ENCODE data around the gene DDA1.

DDA1 gene

DNA sequence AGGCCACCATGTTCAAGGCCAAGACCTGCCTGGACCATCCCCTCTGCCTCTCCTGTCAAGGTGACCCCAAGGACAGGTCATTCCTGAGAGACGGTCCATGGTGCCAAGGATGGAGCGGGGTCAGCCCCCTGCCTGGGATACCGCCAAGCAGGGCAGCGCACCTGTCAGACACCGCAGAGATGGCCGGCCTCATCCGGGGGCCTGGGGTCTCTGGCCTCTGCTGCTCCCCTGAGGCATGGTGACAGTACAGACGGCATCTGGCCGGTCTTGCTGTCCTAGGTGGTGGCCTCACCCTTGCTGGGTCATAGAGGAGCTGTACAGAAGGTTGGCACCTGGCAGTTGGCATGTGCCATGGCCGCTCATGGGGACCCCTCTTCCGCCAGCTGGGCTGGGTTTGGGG is 11.1 kb downstream of the DDA1 start:
- no peak overlapping the region for H3K4me3 ChIP-seq (ENCODE audit: low read length)
- no peak overlapping the region for H3K4me2 ChIP-seq (ENCODE audit: low read length)
- H3K9me3 ChIP-seq (replicated peaks; ENCODE audit: low read length), result no peaks in the 10 kb centered on the region
- peaks cover 40% of the 10 kb centered on the region for H3K36me3 ChIP-seq (ENCODE audit: insufficient read depth, low read length)
- no peaks in the 10 kb centered on the region for H3K4me1 ChIP-seq (ENCODE audit: control insufficient read depth, insufficient read depth, low read length)
- no peaks in the 10 kb centered on the region for H3K27me3 ChIP-seq (ENCODE audit: control insufficient read depth, insufficient read depth, low read length)
- no peak overlapping the region for H3K9ac ChIP-seq (ENCODE audit: low read depth, low read length)

DNA sequence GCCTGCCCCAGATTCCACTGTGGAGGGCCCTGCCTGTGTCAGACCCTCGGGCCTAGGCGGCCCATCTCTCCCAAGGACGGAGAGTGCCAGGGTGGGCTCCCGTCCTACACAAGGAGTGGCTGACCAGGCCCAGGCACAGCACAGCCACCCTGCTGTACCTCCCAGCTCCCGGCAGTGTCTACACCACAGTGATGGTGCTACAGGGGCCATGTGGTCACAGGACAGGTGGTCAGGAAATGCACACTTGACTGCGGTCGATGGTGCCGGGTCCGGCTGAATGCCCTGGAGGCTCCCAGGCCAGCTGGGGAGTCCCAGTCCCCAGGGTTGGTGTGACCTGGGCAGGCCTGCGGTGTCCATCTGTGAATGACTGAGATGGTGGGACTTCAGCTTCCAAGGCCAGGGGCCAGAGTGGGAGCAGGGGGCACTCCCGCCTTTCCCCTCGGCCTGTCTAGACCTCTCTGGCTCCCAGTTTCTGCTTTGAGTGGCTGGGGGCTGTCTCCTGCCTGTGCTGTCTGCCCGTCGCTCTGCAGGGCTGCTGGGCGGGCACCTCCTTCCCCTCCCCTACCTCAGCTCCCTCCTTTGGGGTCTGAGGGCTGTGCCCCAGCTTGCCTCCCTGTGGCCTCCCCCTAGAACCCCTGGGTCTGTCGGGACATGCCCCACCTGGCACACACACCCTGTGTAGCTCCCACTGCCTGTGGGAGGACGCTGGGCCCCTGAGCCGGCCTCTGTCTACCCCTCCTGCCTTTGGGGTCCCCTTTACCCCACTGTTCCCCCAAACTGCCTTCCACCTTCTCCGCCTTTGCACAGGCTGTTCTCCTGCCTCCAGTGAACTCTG is 12.5 kb downstream of the DDA1 start:
- H3K27me3 ChIP-seq (ENCODE audit: control insufficient read depth, insufficient read depth, low read length), result no peaks in the 10 kb centered on the region

DNA sequence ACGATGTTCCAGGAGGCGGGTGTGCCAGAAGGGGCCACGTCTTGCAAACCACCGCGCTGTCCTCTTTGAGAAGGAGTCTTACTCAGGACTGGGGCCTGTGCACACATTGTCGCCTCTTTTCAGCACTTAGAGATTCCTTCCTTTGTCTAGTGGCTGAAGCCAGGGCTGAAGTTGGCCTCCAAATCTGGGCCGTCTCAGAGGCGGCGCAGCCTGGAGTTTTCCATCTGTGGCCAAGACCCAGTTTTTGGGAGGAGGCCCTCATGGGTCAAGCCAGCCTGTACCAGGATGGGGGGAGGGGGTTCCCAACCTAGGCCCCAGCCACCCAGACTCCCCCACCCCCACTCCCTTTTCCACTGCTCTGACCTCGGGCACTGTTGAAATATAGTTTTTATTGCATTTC is 13.5 kb downstream of the DDA1 start:
- Histone ChIP-seq H3K4me2 (ENCODE audit: low read length) (no peak overlapping the region), H3K9ac (ENCODE audit: low read depth, low read length) (no peak overlapping the region), H3K27me3 (ENCODE audit: control insufficient read depth, insufficient read depth, low read length) (no peaks in the 10 kb centered on the region), H3K36me3 (ENCODE audit: insufficient read depth, low read length) (peaks cover 36% of the 10 kb centered on the region), H3K9me3 (replicated peaks; ENCODE audit: low read length) (no peaks in the 10 kb centered on the region), H3K4me3 (ENCODE audit: low read length) (no peak overlapping the region), H3K4me1 (ENCODE audit: control insufficient read depth, insufficient read depth, low read length) (no peaks in the 10 kb centered on the region)

More for the DNA sequence above, 12.5 kb downstream of the DDA1 start:
- H3K4me3 ChIP-seq (ENCODE audit: low read length), result no peak overlapping the region
- no peaks in the 10 kb centered on the region for H3K9me3 ChIP-seq (replicated peaks; ENCODE audit: low read length)
- H3K4me2 ChIP-seq (ENCODE audit: low read length), result no peak overlapping the region
- peaks cover 33% of the 10 kb centered on the region for H3K36me3 ChIP-seq (ENCODE audit: insufficient read depth, low read length)
- no peaks in the 10 kb centered on the region for H3K4me1 ChIP-seq (ENCODE audit: control insufficient read depth, insufficient read depth, low read length)
- H3K9ac ChIP-seq (ENCODE audit: low read depth, low read length), result no peak overlapping the region

DNA sequence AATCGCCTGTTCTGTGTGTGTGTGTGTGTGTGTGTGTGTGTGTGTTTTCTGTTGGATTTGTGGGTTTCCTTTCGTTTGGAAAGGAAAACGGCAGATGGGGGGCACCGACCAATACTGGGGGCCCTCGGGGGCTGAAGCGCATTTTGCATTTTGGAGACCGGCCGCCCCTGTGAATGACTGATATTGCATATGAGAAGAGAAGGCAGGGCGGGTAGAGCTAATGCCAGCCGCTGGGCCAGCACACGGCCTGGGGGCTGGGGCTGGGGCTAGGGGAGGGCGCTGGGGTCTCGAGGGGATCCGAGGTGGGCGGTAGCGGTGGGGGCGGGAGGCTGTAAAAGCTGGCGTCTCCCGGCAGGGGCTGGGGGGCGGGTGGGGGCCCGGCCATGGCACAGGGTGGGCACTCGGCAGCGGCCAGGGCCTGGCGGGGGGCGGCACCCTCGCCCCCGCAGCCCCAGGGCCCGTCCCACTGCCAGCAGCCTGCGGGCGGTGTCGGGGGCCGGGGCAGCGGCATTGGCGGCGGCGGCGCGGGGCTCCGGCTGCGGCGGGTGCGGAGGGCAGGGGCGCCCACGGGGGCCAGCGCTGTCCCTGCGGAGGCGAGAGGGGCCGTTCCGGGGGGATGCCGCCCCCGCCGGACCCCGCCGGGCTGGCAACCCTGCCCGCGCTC is 14.1 kb downstream of the DDA1 start:
- Histone ChIP-seq H3K4me1 (ENCODE audit: control insufficient read depth, insufficient read depth, low read length) (no peaks in the 10 kb centered on the region), H3K9ac (ENCODE audit: low read depth, low read length) (no peak overlapping the region), H3K4me2 (ENCODE audit: low read length) (no peak overlapping the region), H3K36me3 (ENCODE audit: insufficient read depth, low read length) (peaks cover 36% of the 10 kb centered on the region), H3K27me3 (ENCODE audit: control insufficient read depth, insufficient read depth, low read length) (no peaks in the 10 kb centered on the region), H3K9me3 (replicated peaks; ENCODE audit: low read length) (no peaks in the 10 kb centered on the region), H3K4me3 (ENCODE audit: low read length) (no peak overlapping the region)

DNA sequence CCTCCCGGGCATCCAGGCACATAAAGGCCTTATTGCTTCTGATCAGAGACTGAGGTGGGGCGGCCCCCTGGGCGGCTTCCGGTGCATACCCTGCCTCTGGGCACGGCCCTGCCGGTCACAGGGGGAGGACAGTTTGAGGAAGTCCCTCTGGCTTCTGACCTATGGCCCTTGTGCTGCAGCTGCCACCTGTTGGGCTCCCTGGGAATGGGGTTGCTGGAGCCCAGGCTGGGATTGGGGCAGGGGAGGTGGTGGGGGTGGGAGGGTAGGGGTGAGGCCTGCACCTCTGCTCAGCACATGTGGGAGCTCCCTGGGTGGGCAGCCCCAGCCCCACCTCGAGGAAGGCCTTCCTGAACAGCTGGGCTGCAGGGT is 14.6 kb downstream of the DDA1 start:
- Histone ChIP-seq H3K4me2 (ENCODE audit: low read length) (no peak overlapping the region), H3K4me1 (ENCODE audit: control insufficient read depth, insufficient read depth, low read length) (no peaks in the 10 kb centered on the region), H3K9me3 (replicated peaks; ENCODE audit: low read length) (no peaks in the 10 kb centered on the region), H3K36me3 (ENCODE audit: insufficient read depth, low read length) (peaks cover 34% of the 10 kb centered on the region), H3K27me3 (ENCODE audit: control insufficient read depth, insufficient read depth, low read length) (no peaks in the 10 kb centered on the region), H3K4me3 (ENCODE audit: low read length) (no peak overlapping the region), H3K9ac (ENCODE audit: low read depth, low read length) (no peak overlapping the region)

DNA sequence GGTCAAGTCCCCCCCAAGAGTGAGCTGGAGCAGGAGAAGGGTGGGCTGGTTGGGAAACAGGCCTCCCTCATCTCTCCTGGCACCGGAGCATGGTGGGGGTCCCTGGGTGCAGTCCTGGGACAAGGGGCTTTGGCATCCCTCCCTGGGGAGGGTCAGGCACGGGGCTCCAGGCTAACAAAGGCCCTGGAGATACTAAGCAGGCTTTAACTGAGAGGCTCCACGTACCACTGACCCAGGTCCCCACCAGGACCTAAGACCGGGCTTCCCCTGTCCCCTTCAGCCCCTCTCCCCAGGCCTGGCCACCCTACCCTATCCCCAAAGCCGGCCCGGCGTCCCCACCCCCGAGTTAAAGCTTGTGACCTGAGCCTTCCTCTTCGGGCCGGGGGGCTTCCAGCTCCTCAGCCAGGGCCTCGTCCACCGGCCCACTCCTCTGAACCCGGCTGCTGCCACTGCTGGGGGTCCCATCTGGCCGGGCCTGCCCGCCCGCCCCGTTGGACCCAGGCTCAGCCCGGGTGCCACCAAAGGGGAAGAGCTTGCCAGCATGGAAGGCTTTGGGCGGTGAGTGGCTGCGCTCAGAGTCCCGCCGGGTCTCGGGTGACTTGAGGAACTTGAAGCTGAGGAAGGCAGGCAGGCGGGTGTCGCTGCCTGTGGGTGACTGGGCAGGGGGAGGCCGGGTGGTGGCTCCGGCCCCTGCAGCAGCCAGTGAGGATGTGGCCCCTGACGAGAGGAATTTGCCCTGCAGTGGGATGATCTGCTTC is 15.2 kb downstream of the DDA1 start:
- Histone ChIP-seq H3K27me3 (ENCODE audit: control insufficient read depth, insufficient read depth, low read length) (no peaks in the 10 kb centered on the region), H3K9ac (ENCODE audit: low read depth, low read length) (no peak overlapping the region), H3K9me3 (replicated peaks; ENCODE audit: low read length) (no peaks in the 10 kb centered on the region), H3K4me3 (ENCODE audit: low read length) (no peak overlapping the region), H3K4me2 (ENCODE audit: low read length) (no peak overlapping the region), H3K36me3 (ENCODE audit: insufficient read depth, low read length) (peaks cover 29% of the 10 kb centered on the region), H3K4me1 (ENCODE audit: control insufficient read depth, insufficient read depth, low read length) (no peaks in the 10 kb centered on the region)

DNA sequence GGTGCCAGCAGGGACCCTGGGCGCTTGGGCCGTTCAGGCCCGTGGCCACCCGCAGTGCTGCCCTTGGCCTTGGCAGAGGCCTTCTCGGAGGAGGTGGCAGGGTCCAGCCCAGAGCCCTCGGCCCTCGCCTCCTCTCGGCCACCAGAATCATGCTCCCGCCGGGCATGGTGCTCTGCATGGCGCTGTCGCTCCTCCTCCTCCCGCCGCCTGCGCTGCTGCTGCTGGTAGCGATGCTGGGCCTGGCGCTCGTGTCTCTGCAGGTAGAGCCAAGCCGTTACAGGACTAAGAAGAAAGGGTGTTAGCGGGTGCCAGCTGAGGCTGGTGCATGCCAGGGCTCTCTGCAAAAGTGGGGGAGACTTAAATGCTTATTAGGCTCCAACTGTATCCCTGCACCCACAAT is 15.8 kb downstream of the DDA1 start:
- H3K4me3 ChIP-seq (ENCODE audit: low read length), result no peak overlapping the region
- H3K27me3 ChIP-seq (ENCODE audit: control insufficient read depth, insufficient read depth, low read length), result no peaks in the 10 kb centered on the region
- H3K4me1 ChIP-seq (ENCODE audit: control insufficient read depth, insufficient read depth, low read length), result no peaks in the 10 kb centered on the region
- H3K9ac ChIP-seq (ENCODE audit: low read depth, low read length), result no peak overlapping the region
- no peaks in the 10 kb centered on the region for H3K9me3 ChIP-seq (replicated peaks; ENCODE audit: low read length)
- peaks cover 25% of the 10 kb centered on the region for H3K36me3 ChIP-seq (ENCODE audit: insufficient read depth, low read length)
- no peak overlapping the region for H3K4me2 ChIP-seq (ENCODE audit: low read length)

DNA sequence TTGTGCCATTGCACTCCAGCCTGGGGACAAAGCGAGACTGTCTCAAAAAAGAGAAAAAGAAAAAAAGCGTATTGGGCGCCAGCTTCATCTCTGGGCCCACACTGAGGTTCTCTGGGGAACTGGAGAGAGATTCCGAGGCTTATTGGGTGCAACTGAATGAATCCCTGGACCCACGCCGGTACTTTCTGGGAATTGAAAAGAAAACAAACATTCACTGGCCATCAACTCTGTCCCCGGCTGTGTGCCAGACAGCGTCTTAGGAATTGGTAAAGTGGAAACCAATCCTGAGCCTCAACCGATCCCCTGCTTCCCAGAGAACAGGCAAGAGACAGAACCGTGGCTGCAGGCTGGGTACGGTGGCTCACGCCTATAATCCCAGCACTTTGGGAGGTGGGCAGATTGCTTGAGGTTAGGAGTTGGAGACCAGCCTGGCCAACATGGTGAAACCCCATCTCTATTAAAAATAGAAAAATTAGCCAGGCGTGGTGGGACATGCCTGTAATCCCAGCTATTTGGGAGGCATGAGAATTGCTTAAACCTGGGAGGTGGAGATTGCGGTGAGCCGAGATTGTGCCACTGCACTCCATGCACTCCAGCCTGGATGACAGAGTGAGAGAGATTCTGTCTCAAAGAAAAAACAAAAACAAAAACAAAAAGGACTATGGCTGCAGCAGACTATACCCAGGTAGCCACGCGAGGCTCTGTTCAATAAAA is 16.7 kb downstream of the DDA1 start:
- no peaks in the 10 kb centered on the region for H3K27me3 ChIP-seq (ENCODE audit: control insufficient read depth, insufficient read depth, low read length)
- H3K9me3 ChIP-seq (replicated peaks; ENCODE audit: low read length), result no peaks in the 10 kb centered on the region
- no peak overlapping the region for H3K4me3 ChIP-seq (ENCODE audit: low read length)
- peaks cover 19% of the 10 kb centered on the region for H3K36me3 ChIP-seq (ENCODE audit: insufficient read depth, low read length)
- no peaks in the 10 kb centered on the region for H3K4me1 ChIP-seq (ENCODE audit: control insufficient read depth, insufficient read depth, low read length)
- no peak overlapping the region for H3K4me2 ChIP-seq (ENCODE audit: low read length)
- no peak overlapping the region for H3K9ac ChIP-seq (ENCODE audit: low read depth, low read length)

DNA sequence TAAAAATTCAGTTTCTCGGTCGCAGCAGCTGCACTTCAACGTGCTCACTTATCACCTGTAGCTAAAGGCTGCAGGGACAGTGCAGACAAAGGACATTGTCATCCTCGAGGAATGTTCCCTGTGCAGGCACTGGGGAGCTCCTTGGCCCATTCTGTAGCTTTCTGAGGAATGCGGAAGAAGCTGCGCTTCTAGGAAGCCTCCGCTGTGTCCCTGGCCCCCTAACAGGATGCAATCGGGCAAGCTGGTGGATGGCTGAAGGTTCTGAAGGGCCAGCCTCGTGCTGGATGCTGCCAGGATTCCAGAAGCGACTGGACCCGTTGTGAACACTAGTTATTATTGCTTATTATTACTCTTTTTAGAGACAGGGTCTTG is 17.2 kb downstream of the DDA1 start:
- Histone ChIP-seq H3K9me3 (replicated peaks; ENCODE audit: low read length) (no peaks in the 10 kb centered on the region), H3K27me3 (ENCODE audit: control insufficient read depth, insufficient read depth, low read length) (no peaks in the 10 kb centered on the region), H3K9ac (ENCODE audit: low read depth, low read length) (no peak overlapping the region), H3K4me1 (ENCODE audit: control insufficient read depth, insufficient read depth, low read length) (no peaks in the 10 kb centered on the region), H3K4me2 (ENCODE audit: low read length) (no peak overlapping the region), H3K36me3 (ENCODE audit: insufficient read depth, low read length) (peaks cover 16% of the 10 kb centered on the region), H3K4me3 (ENCODE audit: low read length) (no peak overlapping the region)

DNA sequence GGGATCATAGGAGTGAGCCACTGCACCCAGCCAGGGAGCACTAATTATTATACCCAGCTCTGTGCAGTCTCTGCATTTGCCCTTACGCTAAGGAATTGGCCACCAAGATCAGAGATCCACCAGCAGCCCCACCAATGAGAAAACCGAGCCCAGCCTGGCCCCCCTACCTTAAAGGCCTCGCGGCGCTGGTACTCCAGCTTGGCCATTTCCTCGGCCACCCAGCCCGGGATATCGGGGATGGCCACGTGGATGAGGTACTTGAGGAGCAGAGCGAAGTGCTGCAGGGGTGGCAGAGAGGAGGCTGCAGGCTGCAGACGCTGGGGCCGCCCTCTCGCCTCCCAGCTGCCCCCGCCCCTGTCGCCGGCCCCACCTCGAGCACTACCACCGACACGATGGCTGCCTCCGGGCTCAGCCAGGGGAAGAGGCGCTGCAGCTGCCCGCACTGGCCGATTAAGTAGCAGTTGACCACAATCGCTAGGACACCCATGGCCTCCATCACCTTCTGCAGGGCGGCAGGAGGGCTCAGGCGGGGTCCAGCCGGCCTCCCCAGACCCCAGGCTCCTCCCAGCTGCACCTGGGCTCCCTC is 17.8 kb downstream of the DDA1 start:
- no peak overlapping the region for H3K4me3 ChIP-seq (ENCODE audit: low read length)
- H3K9me3 ChIP-seq (replicated peaks; ENCODE audit: low read length), result no peaks in the 10 kb centered on the region
- H3K9ac ChIP-seq (ENCODE audit: low read depth, low read length), result no peak overlapping the region

More for the DNA sequence above, 17.8 kb downstream of the DDA1 start:
- no peaks in the 10 kb centered on the region for H3K4me1 ChIP-seq (ENCODE audit: control insufficient read depth, insufficient read depth, low read length)
- no peak overlapping the region for H3K4me2 ChIP-seq (ENCODE audit: low read length)
- H3K27me3 ChIP-seq (ENCODE audit: control insufficient read depth, insufficient read depth, low read length), result no peaks in the 10 kb centered on the region
- H3K36me3 ChIP-seq (ENCODE audit: insufficient read depth, low read length), result peaks cover 10% of the 10 kb centered on the region

All from skeletal muscle satellite cell (primary cell).